ENCODE results near the gene RAP1B. TPM values are rescaled to one million over a fixed set of nuclear protein-coding genes. Genes with fewer than 3 reads are reported as not detected.

Gene RAP1B
- polyA plus RNA-seq, 1 experiment = 278 TPM

DNA sequence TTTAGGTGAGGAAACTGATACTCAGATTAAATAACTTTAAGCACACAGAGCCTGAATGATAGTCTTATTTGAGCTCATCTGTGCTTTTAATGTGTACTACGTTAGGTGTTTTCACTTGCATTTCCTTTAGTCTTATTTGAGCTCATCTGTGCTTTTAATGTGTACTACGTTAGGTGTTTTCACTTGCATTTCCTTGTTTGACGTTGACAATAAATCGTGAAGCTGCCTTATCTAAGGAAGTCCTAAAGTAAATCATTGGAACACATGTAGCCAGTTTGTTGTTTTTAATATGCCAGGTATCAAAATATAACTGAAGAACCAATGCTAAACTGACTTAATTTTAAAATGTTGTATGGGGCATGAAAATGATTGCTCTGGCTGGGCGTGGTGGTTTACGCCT lies 2.0 kb downstream of the RAP1B start:
- H3K4me3 ChIP-seq (ENCODE audit: low read depth, low read length) = peak overlapping the region; percentile 86
- no peak overlapping the region for H3K27ac ChIP-seq (ENCODE audit: low read depth, low read length)
- ChIA-PET CTCF (no interaction called here), POLR2A (no interaction called here)
- TF ChIP-seq, protein P1, sequence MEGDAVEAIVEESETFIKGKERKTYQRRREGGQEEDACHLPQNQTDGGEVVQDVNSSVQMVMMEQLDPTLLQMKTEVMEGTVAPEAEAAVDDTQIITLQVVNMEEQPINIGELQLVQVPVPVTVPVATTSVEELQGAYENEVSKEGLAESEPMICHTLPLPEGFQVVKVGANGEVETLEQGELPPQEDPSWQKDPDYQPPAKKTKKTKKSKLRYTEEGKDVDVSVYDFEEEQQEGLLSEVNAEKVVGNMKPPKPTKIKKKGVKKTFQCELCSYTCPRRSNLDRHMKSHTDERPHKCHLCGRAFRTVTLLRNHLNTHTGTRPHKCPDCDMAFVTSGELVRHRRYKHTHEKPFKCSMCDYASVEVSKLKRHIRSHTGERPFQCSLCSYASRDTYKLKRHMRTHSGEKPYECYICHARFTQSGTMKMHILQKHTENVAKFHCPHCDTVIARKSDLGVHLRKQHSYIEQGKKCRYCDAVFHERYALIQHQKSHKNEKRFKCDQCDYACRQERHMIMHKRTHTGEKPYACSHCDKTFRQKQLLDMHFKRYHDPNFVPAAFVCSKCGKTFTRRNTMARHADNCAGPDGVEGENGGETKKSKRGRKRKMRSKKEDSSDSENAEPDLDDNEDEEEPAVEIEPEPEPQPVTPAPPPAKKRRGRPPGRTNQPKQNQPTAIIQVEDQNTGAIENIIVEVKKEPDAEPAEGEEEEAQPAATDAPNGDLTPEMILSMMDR (IDR thresholded peaks at IDR 0.05; ENCODE audit: low read depth, low read length) = no peak
- no peaks in the 10 kb centered on the region for H3K27me3 ChIP-seq (ENCODE audit: control insufficient read depth, insufficient read depth, low read length)
- no peak for DNase-seq (ENCODE audit: low read depth, low spot score)
- H3K9me3 ChIP-seq (ENCODE audit: control insufficient read depth, insufficient read depth, low read length) = peaks cover 3% of the 10 kb centered on the region; the same call in 1 of the 2 replicates

DNA sequence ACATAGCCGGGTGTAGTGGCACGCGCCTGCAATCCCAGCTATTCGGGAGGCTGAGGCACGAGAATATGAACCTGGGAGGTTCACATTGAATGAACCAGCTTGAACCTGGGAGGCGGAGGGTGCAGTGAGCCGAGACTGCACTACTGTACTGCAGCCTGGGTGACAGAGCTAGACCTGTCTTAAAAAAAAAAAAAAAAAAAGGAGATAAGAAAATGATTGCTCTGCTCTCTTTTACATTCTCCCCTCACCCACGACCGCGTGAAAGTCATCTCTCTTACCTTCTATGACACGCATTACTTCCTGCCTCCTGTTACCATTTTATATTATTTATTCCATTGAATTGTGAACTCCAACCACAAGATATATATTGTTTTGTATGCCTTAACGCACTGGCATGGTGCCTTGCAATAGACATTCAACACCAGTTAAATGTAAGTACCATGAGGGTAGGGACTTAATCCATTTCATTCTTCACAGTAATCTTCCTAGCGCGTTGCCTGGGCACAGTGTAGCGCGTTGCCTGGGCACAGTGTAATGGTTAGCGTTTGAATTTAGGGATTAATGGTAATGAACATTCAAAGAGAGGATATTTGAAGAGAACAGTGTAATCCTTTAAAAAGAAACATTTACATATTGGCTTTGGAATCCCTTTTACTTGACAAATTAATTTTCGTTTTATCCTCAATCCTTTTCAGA lies 2.7 kb downstream of the RAP1B start:
- peaks cover 3% of the 10 kb centered on the region; the same call in 1 of the 2 replicates for H3K9me3 ChIP-seq (ENCODE audit: control insufficient read depth, insufficient read depth, low read length)
- DNase-seq (ENCODE audit: low read depth, low spot score) = no peak
- peak overlapping the region; percentile 86 for H3K4me3 ChIP-seq (ENCODE audit: low read depth, low read length)
- ChIA-PET POLR2A (no interaction called here), CTCF (no interaction called here)
- no peaks in the 10 kb centered on the region for H3K27me3 ChIP-seq (ENCODE audit: control insufficient read depth, insufficient read depth, low read length)
- no peak overlapping the region for H3K27ac ChIP-seq (ENCODE audit: low read depth, low read length)
- TF ChIP-seq, protein P1 (IDR thresholded peaks at IDR 0.05; ENCODE audit: low read depth, low read length) = no peak

DNA sequence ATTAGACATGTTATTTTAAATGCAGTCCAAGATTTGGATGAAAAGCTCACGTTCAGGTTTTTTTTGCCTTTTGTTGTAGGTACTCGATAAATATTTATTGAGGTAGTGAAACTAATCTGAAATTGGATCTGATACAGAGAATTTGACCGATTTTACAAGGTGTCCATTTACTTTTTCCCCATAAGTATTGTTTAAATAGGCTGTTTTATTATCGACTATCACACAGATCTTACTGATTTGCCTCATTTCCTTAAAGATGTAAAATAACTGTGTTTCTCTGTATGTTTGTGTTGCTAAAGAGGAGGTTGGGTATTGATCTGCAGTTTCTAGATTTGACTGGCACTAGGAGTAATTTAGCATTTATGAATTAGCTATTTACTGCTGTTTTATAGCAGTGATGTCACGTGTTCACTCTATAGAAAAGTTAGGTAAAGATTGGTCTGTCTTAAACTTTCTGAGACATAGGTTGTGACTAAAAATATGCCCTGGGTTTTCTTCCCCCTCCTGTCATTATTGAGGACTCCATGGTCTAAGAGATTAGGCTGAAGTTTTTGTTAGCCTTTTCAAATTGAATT lies 3.5 kb downstream of the RAP1B start:
- TF ChIP-seq, protein P1 (IDR thresholded peaks at IDR 0.05; ENCODE audit: low read depth, low read length) = no peak
- no peak for DNase-seq (ENCODE audit: low read depth, low spot score)
- H3K27me3 ChIP-seq (ENCODE audit: control insufficient read depth, insufficient read depth, low read length) = no peaks in the 10 kb centered on the region
- H3K27ac ChIP-seq (ENCODE audit: low read depth, low read length) = no peak overlapping the region
- CTCF ChIA-PET = interaction anchor here (0.6 to 1.6 kb wide), 2 partner anchors 19 to 162 kb away, joined by 3 read pairs; no protein-coding TSS in a partner anchor
- POLR2A ChIA-PET = no interaction called here
- H3K4me3 ChIP-seq (ENCODE audit: low read depth, low read length) = no peak overlapping the region; the same call in 1 of the 2 replicates
- H3K9me3 ChIP-seq (ENCODE audit: control insufficient read depth, insufficient read depth, low read length) = peaks cover under 1% of the 10 kb centered on the region; the same call in 1 of the 2 replicates

DNA sequence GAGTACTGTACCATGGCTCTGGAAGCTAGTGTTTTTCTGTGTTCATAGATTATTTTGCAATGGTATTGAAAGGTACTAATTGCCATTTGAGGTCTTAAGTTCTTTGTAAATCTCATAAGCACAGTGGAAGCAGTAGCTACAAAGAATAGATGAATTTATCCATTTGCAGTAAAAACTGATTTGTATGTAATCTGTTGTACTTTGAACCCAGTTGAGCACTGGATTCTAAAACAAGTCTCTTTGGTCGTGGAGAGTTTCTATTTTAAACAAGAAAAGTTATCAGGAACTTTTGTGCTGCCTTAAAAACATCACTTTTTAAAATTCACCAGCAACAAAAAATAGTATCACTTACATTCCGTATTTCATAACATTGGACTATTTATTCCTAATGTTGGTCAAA lies 4.1 kb downstream of the RAP1B start:
- H3K9me3 ChIP-seq (ENCODE audit: control insufficient read depth, insufficient read depth, low read length) = no peaks in the 10 kb centered on the region; the same call in 1 of the 2 replicates
- no peak overlapping the region for H3K27ac ChIP-seq (ENCODE audit: low read depth, low read length)
- no peak for DNase-seq (ENCODE audit: low read depth, low spot score)
- TF ChIP-seq, protein P1 (IDR thresholded peaks at IDR 0.05; ENCODE audit: low read depth, low read length) = no peak
- CTCF ChIA-PET = interaction anchor here (1.6 kb wide), 1 partner anchor 18 kb away, joined by 3 read pairs; no protein-coding TSS in a partner anchor
- no peak overlapping the region for H3K4me3 ChIP-seq (ENCODE audit: low read depth, low read length)
- POLR2A ChIA-PET = no interaction called here
- no peaks in the 10 kb centered on the region for H3K27me3 ChIP-seq (ENCODE audit: control insufficient read depth, insufficient read depth, low read length)

Measured in AG04450 (cell line).